Eye (tissue), 1 donor: ENCODE data around the gene ARHGEF10L.

Experiments used
- DNase-seq: peaks from one replicate; pipeline ENCODE4 v3.0.0-alpha.2; 2015

ARHGEF10L gene

DNA sequence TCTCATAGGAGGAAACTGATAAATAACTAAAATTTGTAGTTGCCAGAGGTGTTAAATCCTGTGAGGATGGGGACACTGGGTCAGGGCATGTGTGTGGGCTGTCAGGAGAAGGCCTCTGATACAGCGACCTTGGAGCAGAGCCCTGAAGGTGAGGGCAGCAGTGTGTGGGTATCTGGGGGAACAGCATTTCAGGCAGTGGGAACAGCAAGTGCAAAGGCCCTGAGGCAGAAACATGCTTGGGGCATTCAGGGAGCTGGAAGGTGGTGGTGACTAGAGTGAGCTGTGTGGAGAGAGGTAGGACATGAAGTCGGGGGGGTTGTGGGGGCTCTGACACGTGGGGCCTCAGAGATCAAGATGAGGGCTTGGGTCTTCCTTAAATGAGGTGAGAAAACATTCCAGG is 30.7 kb downstream of the ARHGEF10L start:
- no peak for DNase-seq

DNA sequence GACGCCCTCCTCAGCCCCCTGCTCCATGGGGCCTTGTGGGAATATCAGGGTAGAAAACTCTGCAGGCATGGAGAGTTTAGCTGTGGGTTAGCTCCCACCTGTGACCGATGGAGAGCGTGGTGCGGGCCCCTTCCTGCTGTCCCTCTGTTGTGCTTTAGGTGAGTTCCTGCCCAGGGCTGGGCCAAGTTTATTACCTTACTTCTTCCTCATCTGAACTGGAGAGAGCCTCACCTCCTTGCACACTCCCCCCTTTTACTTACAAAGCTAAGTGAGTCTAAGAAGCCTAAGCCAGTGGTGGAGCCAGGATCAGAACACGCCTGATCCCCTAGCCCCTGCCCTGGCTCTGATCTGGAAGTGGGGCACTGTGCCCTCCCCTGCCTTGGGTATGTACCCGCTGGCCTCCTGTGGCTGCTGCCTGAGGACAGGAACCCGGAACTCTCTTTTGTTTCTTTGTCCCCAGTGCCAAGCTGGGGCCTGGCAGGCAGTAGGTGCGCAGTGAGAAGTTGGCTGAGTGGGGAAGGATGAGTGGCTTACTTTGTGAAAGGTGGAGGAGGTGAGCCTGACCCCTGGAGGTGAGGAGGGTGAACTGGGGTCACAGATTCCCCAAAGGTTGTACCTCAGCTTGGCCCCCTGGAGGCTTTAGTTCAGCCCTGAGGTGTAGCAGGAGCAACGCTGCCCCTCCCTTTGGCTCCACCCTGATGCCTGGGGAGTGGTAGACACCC is 32.9 kb downstream of the ARHGEF10L start:
- no peak for DNase-seq

DNA sequence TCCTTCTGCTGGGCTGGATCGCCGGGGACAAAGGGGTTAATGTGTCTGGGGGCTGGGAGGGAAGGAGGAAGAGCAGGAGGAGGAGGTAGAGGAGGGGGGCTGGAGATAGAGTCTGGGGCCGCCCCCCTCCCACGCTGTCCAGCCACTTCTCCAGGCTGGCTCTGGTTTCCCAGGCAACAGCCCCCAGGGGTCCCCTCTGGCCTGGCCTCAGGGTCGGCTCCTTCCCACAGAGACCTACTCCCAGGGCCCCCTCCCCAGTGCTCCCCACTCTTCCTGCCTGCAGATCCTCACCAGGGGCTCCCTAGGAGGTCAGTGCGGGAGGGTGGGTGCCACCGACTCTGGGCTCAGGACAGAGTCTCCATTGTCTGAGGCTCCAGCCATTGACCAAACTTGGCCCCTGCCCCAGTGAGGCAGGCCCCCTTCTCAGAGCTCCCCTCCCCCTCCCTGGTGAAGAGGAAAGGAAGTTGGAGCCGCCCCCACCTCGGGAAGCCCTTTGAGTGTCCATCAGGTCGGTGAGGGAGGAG is 34.1 kb downstream of the ARHGEF10L start:
- peak; percentile 84 for DNase-seq

DNA sequence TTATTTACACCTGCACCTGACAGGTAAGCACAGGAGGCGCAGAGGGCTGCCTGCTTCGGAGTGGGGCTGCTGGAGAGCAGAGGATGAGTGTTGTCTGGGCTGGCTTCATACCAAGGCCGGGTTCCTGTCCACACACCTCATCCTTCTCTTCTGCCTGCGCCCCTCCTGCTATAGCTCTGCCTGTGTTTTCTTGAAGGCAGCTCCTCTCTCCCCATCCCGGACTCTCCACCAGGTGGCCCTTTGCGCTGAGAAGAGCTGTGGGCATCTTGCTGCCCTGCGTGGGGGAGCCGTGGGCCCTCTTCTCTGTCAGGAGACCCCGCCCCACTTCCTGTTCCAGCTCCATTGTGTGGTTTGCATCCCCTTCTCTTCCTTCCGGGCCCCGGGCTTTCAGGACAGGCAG is 35.0 kb downstream of the ARHGEF10L start:
- DNase-seq: peak; percentile 67

DNA sequence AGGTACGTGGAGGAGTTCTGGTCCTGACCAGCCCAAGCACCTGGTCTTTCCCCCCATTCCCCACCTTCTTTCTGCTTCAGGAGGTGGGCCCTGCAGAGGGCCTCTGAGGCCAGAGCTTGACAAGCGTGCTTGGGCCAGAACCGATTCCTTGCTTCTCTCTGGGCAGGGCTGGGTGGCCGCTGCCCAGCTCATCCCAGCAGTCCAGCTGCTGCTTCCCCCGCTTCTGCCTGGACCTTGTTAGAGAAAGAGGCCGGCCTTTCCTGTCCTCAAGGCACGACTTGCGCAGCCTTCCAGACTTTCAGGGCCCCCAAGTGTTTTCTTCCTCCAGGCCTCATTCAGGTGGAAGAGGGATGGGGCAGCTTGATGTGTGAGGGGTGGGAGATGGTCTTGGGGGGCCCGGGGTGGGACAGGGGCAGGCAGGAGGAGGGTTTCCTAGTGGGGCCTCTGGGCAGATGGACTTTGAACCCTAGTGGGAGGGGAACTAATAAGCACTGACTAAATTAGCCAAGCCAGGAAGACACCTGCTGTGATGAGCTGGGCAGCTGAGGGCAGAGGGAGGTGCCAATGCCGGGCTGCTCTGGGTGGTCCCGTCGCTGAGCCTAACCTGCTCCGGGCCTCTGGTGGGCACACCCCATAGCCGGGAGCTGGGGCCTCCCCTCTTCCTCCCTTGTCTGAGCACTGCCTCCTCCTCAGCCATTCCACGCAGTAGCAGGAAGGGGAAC is 36.5 kb downstream of the ARHGEF10L start:
- peak; percentile 67 for DNase-seq

DNA sequence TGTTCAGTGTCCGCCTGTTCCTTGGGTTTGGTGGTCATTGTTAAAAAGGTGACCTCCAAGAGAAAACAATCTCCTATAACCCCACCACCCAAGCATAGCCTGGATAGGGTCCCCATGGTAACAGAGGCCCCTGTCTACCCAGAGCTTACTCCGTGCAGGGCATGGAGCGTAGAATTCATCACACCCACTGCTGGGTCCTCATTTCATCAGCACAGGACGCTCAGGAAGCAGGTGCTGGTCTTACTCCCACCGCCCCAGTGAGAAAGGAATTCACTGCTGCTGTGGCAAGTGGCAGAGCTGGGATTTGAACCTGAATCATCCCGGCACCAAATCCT is 37.0 kb downstream of the ARHGEF10L start:
- DNase-seq: no peak

DNA sequence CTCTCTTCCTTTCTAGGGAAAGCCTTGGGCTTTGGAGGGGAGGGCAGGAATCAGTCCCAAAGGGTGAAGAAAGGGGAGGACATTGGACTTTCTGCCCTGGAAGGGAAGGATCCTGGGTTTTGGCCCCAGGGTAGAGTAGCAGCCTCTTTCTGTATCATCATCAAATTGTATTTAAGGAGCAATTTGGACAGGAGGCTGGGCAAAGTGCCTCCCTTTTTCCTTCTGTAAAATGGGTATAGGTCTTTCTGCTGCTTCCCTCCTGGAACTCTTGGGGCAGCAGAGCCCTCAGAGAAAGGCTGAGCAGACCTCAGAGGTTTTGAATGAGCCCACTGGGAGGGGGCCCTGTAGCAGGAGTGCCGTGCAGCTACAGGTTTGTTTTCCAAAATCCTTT is 38.4 kb downstream of the ARHGEF10L start:
- no peak for DNase-seq

DNA sequence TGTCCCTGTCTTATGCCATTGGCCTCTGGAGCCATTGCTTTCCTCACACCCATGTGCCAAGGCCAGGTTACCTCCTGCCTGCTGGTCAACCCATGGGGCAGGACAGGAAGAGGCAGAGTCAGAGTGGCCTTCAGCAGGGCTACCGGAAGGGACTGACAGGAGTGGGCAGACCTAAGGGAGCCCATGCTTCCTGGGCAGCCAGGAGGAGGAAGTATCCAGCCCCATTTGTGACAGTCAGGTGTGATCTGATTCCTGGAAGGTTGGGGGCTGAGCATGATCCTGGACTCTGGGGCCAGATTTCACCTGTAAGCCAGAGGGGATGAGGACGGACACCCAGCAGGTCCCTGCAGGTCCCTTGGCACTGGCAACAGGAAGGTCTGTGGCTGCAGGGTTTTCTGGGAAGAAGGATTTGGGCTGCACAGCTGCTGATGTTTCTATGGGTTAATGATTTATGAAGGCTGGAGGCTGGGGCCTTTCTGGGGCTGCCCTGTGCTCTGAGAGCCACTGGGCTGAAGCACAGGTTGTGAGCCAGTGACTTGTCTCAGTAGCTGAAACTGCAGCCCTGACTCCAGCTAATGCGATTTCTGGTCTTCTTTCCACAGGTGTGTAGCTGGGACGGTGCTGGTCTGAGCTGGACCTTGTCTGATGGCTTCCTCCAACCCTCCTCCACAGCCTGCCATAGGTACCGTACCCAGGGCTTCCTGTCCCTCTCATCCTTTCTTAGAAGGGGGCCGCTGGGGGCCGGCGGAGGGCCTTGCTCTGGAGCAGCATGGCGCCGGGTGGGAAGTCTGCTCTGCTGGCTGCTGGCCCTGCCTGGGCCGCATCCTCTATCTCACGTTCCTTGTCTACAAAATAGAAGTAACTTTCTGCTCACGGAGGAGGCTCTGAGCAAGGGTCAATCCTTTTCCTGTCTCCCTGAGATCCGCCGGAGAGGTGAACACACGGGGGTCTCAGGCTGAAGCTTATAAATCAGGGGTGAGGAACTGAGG is 40.7 kb downstream of the ARHGEF10L start:
- DNase-seq: no peak

DNA sequence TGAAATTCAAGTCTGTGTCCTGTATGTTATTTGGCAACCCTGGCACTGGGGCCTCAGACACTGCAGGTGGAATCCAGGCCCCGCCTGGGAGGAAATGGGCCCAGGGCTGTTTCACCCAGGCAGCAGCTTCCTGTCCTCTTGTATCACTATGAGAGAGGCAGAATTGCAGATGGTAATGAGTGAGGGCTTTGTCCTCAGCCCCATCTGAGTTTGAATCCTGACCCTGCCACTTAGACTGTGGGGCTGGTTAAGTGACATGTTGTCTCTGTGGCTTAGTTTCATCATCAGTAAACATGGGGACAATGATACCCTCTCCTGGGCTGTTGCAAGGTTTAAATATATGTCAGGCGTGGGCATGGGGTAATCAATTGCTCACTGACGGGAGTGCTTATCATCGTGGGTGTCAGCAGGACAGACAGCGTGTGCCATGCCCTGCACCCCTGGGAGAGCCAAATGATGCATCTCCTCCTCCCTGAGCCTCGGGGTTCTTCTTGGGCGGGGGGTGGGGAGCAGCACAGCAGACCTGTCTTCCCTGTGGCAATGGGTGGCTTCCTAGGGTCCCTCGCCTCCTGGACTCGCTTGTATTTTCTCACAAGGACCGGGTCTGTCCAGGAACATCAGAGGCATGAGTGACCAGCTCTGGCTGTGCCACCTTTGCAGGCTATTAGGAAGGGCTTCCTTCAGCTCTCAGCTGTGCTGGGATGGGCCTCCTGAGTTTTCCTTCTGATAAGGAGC is 42.1 kb downstream of the ARHGEF10L start:
- DNase-seq: peak; percentile 33

DNA sequence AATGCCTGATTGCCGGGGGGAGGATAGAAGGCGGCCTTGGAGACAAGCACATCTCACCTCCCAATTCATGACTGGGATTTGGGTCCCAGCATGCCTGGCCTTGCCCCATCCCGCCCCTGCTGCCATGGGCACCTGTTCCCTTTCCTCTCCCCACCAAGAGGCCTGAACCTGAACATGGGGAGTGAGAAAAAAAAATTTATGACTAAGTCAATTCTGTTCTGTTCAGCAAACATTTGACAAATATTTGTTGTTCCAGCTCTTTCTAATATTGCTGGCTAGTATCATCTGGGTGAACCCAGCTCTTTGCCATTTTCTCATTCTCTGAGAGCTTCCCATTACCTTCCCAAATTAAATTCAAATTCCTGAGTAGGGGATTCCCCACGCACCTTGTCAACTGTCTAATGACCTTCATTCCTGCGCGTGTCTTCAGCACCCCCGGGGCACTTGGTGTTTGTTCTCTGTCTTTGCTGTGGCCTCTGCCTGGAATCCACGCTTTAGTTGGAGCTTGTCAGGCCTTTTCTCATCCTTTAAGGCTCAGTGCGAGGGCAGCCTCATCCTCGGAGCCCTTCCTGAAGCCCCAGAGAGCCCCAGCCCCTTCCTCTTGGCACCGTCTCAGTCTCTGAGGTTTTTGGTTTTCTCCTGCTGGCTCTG is 42.8 kb downstream of the ARHGEF10L start:
- no peak for DNase-seq

DNA sequence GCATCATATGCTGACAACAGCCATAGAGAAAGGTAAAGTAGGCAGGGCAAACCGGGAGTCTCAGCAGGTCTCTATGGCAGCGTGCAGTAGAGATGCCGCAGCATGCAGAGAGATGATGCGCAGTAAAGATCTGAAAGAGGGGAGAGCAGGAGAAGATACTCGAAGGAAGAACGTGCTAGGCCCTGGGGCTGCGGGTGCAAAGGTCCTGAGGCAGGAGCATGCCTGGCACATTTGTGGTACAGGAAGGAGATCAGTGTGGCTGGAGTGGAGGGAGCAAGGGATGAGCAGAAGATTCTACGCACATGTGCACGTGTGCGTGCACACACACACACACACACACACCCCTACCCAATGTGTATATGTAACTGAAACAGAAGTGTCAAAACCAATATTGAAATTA is 45.0 kb downstream of the ARHGEF10L start:
- DNase-seq: no peak

DNA sequence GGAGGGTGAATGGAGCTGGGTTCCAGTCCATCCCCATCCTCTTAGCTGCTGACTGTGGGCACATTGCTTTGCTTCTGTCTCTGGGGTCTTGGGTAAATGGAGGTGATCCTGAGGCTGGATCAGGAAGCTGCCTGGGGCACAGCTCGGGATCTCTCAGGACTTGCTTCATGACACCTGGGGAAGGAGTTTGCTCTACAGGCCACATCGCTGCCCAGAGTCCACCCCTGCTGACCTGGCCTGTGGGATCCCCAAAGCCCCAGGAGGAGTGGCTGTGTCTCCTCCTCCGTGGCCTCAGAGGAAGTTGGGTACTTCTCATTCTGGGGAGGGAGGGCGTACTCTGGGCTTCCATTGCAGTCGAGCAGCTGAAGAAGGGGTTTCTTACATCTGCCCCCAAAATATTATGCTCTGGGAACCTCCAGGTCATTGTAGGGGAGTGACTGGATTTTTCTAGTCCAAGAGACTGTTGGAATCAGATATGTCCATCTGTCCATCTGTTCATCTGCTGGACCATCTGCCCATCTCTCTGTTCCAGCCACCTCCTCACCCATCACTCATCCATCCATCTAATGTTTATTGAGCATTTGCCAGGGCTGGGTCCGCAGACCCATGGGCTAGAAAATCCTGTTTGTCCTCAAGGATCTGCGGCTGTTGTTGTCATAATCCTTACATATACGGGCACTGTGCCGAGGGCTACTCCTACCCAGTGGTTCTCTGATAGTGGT is 45.9 kb downstream of the ARHGEF10L start:
- DNase-seq: peak; percentile 41

DNA sequence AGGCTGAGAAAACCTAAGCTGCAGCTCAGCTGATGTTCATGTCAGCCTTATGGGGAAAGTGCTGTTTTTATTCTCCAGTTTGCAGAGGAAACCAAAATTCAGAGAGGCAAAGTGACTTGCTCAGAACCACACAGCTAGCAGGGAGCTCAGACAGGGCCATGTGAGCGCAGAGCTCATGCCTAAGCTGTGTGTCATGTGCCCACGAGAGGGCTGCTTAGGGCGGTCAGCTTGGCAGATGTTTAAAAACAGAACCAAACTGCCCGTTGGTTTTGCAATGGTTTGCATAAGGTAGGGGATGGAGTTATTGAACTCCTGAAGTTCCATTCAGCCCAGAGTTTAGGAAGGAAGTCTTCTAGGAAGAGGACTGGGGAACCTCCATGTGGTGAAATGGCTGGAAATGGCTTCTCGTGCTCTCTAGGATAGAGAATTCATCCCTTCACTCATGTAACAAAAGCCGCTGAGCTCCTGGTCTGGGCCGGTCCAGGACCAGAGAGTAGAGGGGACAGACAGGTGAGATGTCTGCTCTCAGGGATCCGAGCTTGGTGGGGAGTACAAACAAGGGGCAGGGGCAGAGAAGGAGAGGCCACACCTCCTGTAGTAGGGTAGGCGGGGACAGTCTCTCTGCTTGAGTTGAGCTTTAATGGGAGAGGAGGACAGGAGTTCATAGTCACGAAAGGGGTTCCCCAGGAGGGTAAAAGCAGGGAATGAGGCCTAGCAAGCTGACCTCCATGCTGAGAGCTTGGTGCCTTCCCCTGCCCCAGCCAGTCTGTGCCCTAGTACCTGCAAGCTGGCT is 46.9 kb downstream of the ARHGEF10L start:
- DNase-seq: no peak

DNA sequence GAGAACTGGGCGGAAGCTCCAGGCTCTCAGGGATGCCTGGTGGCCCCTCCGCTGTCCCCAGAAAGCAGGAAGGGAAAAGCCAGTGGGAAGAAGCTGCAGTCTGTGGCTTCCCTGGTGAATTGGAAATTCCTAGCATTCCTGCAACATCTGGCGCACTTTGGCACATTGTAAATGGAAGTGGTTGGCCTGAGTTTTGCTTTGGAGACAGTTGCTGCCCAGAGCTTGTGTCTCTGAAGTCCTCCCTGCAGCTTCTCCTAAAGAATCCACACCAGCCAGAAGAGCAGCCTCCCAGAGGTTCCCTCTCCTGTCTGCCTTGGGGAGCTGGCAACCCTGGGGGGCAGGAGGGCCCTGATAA is 48.2 kb downstream of the ARHGEF10L start:
- DNase-seq: peak; percentile 72

DNA sequence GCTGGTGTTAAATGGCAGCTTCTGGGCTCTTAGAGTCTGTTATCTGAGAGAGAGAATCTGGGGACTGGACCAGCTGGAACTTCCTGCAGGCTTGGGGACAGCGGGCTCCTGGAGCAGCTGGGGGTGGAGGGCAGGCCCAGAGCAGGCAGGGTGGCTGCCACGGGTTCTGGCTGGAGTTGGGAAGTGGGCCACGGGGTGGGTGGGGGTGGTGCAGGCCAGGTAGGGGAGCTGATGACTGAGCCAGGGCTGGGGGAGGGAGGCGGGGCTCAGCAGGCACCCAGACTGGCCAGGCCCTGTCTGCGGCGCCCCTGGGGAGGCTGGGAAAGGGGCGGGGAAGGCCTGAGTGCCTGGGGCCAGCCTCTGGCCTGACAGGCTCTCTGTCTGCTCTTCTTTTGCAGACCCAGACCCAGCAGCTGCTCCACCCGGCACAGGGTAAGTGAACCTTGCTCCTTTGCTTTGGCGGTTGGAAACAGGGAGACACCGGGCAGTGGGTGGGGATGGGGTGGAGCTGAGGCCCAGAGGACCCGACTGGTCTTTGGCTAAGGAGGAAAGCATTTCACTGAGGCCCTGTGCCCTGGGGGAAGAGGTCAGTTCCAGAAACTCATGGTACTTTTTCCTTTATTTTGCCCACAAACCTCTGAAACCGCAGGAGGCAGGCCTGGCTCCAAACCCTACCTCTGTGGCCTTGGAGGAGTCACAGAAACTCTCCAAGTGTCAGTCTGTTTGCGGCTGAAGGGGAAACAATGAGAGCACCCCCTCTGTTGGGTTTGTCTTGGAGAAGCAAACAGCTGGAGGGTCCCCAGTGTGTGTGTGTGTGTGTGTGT is 48.8 kb downstream of the ARHGEF10L start:
- peak; percentile 79 for DNase-seq

DNA sequence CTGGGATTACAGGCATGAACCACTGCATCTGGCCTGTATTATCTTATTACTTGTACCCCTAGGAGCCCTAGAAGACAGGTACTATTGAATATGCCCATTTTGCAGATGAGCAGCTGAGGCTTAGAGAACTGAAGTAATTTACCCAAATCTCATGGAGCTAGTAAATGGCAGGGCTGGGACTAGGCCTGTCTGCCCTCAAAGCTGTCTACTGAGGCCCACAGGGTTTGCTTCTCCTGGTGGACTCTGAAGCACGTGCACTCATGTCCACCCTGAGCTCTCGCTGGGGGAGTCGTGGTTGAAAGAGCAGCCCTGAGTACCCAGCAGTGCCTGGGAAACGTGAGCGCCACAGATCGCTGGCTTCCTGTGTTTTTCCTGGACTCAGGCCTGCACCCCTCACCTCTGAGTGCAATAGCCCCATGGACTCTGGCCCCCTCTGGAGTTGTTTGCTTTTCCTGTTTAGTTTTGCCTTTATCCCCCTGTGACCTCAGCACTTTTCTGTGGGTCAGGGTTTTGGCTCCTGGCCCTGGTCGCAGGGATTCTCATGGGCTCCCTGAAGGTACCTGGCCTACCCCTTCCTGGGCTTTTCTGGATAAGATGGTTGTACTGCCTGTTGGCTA is 52.4 kb downstream of the ARHGEF10L start:
- no peak for DNase-seq

DNA sequence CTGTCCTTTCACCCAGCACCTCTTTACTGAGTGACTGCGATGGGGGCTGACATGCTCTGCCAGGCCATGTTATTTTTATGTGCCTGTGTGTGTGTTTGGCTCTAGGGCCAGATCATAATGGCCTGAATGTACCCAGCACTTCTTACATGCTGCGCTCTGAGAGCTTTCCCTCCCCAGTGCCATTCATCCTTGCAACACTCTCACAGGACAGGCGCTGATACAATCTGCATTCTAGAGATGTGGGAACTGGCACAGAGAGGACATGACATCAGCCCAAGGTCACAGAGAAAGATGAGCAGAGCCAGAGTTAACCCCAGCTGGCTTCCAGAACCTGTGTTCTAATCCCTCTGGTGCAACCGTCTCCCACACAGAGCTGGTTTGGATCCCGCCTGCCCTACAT is 54.5 kb downstream of the ARHGEF10L start:
- no peak for DNase-seq

DNA sequence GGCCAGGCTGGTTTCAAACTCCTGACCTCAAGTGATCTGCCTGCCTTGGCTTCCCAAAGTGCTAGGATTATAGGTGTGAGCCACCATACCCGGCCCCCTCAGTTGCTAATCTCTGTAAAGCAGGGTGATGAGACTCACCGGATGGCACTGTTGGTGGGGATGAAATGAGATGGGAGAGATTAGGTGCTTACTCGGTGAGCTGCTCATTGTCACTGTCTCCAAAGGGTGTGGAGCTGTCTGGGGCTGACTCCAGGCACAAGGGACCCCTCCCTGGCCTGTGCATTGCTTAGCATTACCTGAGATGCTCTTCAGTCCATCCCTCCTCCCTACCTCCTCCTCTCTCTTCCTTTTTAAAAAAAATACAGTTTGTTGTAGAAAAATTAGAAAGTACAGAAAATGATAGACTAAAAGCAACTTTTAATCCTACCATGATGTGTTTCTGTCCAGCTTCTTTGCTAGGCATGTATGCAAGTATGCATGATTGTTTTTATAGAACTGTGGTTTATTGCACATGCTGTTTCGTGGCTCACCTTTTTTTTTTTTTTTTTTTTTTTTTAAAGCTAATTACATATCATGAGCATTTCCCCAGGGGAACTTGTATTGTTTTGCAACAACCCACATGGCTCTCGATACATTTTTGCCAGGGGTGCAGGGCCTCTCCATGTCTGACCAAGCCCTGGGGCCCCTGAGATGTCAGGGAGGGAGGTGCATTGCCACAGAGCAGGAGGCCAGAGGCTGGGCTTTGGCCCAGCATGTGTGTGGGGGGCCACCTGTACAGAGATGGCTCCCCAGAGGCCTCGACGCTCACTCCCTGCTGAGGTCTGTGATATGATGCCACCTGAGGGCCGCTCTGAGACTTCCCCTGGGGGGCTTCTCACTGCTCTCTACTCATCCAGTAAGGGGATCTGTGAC is 55.4 kb downstream of the ARHGEF10L start:
- DNase-seq: no peak
